Stimulated activated CD4-positive, alpha-beta T cell treated with anti-CD3 and anti-CD28 coated beads, Interleukin-12 subunit alpha, Interleukin-12 subunit beta, amount 100 ng/mL, for 24 hours (primary cell): Measurements from ENCODE around the gene ZNF813.
A peak's percentile ranks its signal among the peaks of the same experiment; 100 is the strongest.
"Not testable (repeated sequence)": the region's sequence is repeated elsewhere in the genome, so short reads cannot be mapped to it uniquely, and the experiment has no call there.

Source experiments
- DNase-seq, 2 experiments: peaks; one replicate each; pipeline ENCODE4 v3.0.0-alpha.2; 2020; ENCODE audit warnings: low read depth in 2 of 2

The ZNF813 gene

DNA sequence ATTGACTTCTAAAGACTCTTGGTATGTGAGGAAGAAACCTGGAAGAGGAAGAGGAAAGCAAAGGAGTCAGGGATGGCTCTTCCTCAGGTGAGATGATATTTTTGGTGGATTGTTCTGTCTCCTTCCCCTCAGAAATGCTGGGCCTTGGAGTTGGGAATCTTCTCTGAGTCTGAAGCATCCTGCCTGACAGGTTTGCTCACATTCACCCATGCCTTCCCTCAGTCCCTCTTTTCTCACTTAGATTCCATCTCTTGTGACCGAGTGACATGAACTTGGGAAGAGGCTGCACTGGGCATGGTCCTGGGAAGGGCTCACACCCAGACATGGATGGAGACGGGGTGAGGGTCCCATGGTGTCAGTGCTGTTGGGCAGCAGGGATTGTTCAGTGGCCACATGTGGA, 16.2 kb downstream of the ZNF813 start:
- not testable (repeated sequence) for DNase-seq

DNA sequence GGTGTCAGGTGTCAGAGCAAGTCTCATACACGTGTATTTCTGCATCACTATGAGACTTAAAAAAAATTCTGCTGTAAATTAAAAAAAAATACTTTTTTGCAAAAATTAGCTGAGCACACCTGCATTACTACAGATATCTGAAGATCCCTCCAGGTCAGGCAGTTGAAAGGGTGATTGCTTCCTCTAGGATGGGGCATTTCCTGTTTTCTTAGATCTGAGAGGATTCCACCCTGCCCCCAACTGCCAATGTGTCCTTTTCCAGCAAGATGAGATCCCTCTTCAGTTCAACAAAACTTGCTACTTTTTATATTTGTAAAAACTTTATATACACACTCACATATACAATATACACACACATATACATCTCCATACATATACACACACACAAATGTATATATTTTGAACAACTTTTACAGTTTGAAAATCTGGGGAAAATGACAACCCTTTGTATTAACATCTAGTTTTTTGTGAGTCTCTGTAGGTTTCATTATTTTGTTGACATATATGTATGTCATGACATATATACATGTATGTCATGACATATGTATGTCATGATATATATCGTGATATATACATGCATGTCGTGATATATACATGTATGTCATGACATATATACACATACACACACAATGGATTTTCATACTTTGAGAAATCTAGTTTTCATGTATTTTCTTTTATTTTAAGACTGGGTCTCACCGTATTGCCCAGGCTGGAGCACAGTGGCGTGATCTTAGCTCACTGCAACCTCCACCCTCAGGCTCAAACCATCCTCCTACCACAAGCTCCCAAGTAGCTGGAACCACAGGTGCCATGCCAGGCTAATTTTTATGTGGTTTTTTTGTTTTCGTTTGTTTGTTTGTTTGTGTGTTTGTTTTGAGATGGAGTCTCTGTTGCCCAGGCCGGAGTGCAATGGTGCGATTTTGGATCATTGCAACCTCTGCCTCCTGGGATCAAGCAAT, 17.8 kb downstream of the ZNF813 start:
- no peak for DNase-seq

GRCh38 chr19:53492153-53492552, 24.6 kb downstream of the ZNF813 start:
- no peak for DNase-seq

GRCh38 chr19:53497311-53498023, 29.9 kb downstream of the ZNF813 start:
- DNase-seq: not testable (repeated sequence)

DNA sequence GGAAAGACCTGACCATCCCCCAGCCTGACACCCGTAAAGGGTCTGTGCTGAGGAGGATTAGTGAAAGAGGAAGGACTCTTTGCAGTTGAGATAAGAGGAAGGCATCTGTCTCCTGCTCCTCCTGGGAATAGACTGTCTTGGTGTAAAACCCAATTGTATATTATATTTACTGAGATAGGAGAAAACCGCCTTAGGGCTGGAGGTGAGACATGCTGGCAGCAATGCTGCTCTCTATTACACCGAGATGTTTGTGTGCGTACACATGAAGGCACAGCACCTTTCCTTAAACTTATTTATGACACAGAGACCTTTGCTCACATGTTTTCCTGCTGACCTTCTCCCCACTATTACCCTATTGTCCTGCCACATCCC, 30.5 kb downstream of the ZNF813 start:
- not testable (repeated sequence) for DNase-seq

GRCh38 chr19:53503151-53503550, 35.6 kb downstream of the ZNF813 start:
- not testable (repeated sequence) for DNase-seq

- not testable (repeated sequence) for DNase-seq
Observed at GRCh38 chr19:53503671-53504364, 36.3 kb downstream of the ZNF813 start.

GRCh38 chr19:53504365-53504703, 36.8 kb downstream of the ZNF813 start:
- not testable (repeated sequence) for DNase-seq

DNA sequence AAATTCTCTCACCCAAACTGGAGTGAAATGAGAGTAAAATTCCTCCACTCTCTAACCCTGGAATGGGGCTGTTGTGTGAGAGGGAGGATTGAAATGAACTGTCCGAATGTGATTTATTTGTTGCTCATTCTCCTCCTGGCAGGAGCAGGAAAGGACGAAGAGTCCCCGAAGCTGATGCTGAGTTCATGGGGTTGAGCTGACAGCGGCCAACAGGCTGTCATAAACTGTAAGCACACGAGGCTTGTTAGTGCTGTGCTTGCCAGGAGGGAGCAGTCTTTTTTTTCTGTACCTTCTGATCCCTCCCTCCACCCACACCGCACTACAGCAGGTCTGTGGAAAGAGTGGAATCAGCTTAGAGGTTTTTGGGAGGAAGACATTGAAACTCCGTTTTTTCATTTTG, 37.4 kb downstream of the ZNF813 start:
- DNase-seq: no peak

DNA sequence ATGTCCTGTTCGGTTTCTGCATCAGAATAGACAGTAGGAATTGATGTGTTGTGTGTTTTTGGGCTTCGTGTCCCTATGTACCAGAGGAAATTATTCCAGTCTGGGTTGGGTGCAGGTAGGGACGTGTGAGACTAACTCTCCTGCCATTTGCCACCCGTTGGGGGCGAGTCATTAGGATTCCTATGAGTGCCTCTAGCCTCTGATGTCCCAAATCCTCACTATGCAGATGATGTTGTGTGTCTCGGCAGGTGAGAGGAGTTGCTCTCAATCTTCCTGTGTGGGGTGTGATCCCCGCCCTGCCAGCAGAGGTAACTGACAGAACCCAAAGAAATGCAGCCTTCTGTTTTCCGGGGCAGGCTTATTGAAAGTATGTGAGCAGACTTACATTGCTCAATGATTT, 39.2 kb downstream of the ZNF813 start:
- no peak for DNase-seq

DNA sequence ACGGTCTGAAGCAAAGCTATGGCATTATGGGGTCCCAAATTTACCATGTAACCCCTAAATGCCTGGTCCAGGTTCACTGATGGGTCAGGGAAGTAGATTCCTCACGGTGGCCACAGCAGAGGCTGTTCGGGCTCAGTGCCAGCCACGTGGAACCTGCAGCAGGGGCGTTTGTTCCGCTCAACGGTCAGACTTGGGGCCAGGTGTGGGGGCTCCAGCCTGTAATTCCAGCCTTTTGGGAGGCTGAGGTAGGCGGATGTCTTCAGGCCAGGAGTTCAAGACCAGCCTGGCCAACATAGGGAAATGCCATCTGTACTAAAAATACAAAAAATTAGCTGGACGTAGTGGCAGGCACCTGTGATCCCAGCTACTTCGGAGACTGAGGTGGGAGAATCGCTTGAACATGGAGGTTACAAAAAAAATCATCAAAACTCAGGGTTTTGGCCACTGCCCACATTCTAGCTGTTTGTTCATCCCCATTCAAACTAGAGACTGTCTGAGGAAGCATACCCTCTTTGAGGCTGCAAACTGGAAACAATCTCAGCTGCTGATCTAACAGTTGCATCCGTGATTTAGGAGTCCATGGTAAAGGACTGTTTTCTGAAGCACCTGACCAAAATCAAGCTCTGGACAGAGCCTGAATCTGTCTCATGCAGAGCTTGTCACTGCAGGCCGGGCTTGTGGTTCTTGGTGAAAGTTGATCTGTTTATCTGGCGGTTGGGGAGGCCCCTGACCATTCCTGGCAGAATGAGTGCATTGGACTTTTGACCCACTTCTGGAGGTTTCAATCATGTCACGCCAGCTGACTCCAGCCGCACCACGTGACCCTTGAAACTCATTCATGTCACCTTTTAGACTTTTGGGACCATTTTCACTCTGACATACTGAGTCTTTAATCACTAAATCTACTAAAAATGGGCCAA, 40.2 kb downstream of the ZNF813 start:
- DNase-seq: no peak

- DNase-seq: no peak
Observed at GRCh38 chr19:53509443-53509842, 41.9 kb downstream of the ZNF813 start.

DNA sequence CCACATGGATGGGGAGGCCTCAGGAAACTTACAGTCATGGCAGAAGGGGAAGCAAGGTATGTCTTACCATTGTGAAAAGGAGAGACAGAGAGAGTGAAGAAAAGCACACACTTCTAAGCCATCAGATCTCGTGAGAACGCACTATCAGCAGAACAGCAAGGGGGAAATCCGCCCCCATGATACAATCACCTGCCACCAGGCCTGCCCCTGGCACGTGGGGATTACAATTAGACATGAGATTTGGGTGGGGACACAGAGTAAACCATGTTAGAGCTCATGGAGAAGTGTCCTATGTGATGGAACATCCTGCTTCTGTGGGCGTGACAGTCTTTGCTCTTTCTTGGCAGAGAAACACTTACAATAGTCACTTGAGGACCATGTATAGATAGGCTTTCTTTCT, 42.3 kb downstream of the ZNF813 start:
- no peak for DNase-seq

DNA sequence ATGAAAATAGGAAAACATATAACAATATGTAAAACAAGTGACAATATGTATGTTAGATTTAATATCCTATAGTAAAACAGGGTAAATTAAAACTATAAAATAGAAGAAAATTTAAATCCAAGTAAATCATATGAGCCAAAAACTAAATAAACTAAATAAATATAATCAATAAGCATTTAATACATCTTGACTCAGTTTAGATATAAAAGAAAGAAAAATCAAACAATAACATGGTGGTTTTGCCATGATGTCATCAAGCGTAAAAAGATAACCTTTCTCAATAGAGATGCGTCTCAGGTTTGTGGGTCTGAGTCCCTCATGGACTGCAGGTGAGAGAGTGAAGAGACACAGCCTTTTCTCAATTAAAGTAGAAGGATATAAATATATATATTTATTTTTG, 43.8 kb downstream of the ZNF813 start:
- no peak for DNase-seq

- DNase-seq: peak in 1 of 2 experiments; percentile 30
Observed at GRCh38 chr19:53511933-53512374, 44.4 kb downstream of the ZNF813 start.

GRCh38 chr19:53515047-53515446, 47.5 kb downstream of the ZNF813 start:
- not testable (repeated sequence) for DNase-seq

- DNase-seq: no peak
Observed at GRCh38 chr19:53517114-53517741, 49.7 kb downstream of the ZNF813 start.

- DNase-seq: no peak
Observed at GRCh38 chr19:53518121-53518520, 50.6 kb downstream of the ZNF813 start.

DNA sequence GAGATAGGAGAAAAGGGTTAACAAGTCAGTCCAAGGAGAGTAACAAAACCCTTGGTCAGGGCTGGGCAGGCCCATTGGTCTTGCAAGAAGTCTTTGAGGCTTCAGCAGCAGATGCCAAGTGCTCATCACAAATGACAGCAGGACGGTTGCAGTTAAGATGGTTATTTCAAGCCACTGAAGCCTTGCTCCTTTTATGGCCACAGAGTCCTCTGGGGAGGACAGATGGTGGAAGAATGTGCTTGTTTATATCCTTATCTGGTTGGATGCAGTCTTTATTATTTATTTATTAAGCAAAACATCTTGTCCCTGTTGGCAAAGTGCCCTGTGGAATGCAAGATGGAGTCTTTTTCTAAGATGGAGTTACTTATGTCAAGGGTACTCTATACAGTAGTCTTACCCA, 51.2 kb downstream of the ZNF813 start:
- DNase-seq: no peak

- DNase-seq: no peak
Observed at GRCh38 chr19:53519446-53519845, 51.9 kb downstream of the ZNF813 start.

DNA sequence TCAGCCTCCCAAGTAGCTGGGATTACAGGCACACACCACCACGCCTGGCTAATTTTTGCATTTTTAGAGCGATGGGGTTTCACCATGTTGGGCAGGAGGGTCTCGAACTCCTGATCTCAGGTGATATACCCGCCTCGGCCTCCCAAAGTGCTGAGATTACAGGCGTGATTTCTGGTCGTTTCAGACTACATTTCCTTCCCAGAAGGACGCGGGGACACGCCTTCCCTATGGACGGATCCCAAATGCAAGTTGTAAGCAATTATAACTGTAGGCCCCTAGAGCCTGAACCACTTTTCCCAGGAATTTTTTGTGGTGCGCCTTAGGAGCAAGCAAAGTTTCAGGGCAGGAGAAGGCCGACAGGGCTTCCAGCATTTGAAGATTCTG, 52.6 kb downstream of the ZNF813 start:
- DNase-seq: no peak
